ENCODE measurements around the gene SMAD5. TPM values are rescaled to one million over a fixed set of nuclear protein-coding genes. Genes with fewer than 3 reads are reported as not detected.

Gene SMAD5
- total and polyA plus RNA-seq, 2 of the 8 experiments (the other 6 are each of a cell fraction or from before 2014, with no cell fraction given), result 30.2 to 60.5 TPM

GRCh38 chr5:136230176-136230575, 97.5 kb downstream of the SMAD5 start:
- Histone ChIP-seq H2BK15ac (ENCODE audit: low read length) (no peak overlapping the region), H3K56ac (replicated peaks; ENCODE audit: insufficient read length, low read depth, low read length) (no peak overlapping the region), H4K20me1 (replicated peaks in 1 of 2; ENCODE audit: control insufficient read depth in 1 of 2, insufficient read depth in 2 of 2, low read length in 2 of 2) (no peaks in the 10 kb centered on the region), H3K36me3 (ENCODE audit: control insufficient read depth in 2 of 4, insufficient read depth in 4 of 4, low read length in 3 of 4) (no peaks in the 10 kb centered on the region), H3K4ac (replicated peaks; ENCODE audit: insufficient read length, low read depth, low read length) (no peak overlapping the region), H3K14ac (ENCODE audit: insufficient read length) (no peak overlapping the region), H3K4me2 (ENCODE audit: insufficient read depth in 1 of 2, low read depth in 2 of 2, low read length in 2 of 2) (no peak overlapping the region; a peak in 1 of 4 replicates), H3K4me1 (replicated peaks in 1 of 4; ENCODE audit: control insufficient read depth in 3 of 4, insufficient read depth in 4 of 4, low read length in 3 of 4) (peaks cover 0 to 16% (median 9%) of the 10 kb centered on the region in 4 experiments; a peak in 4 of 7 replicates), H3K18ac (ENCODE audit: extremely low read depth, low read length) (no peak overlapping the region; the same call in 1 of the 2 replicates), H3K27me3 (replicated peaks in 1 of 4; ENCODE audit: control insufficient read depth in 3 of 4, extremely low read depth in 1 of 4, insufficient read depth in 3 of 4, low read length in 3 of 4) (no peaks in the 10 kb centered on the region; a peak in 2 of 7 replicates), H3K27ac (ENCODE audit: low read depth, low read length) (no peak overlapping the region), H2AFZ (ENCODE audit: low read length) (no peak overlapping the region), H3K9me3 (ENCODE audit: insufficient read depth in 2 of 2, low read depth in 1 of 2, low read length in 1 of 2) (no peaks in the 10 kb centered on the region), H2AK5ac (ENCODE audit: low read depth, low read length) (no peak overlapping the region), H4K91ac (replicated peaks; ENCODE audit: insufficient read length, low read length) (no peak overlapping the region), H2BK12ac (ENCODE audit: low read depth, low read length) (no peak overlapping the region), H2BK20ac (ENCODE audit: low read length) (no peak overlapping the region), H3K79me1 (ENCODE audit: low read depth, low read length) (no peaks in the 10 kb centered on the region), H3K23ac (ENCODE audit: insufficient read length) (no peak overlapping the region), H2BK120ac (replicated peaks; ENCODE audit: low read depth, low read length) (no peak overlapping the region), H4K5ac (ENCODE audit: insufficient read length, low read depth, low read length) (no peak overlapping the region), H4K8ac (ENCODE audit: extremely low read depth, insufficient read depth, low read length) (no peak overlapping the region), H3K9ac (replicated peaks in 1 of 4; ENCODE audit: extremely low read depth in 1 of 4, low read depth in 3 of 4, low read length in 3 of 4) (no peak overlapping the region), H3K23me2 (ENCODE audit: low read depth, low read length) (no peaks in the 10 kb centered on the region), H2BK5ac (ENCODE audit: low read depth, low read length) (no peak overlapping the region), H3K79me2 (ENCODE audit: control insufficient read depth in 1 of 2, insufficient read depth in 2 of 2, low read length in 2 of 2) (no peaks in the 10 kb centered on the region), H3K4me3 (ENCODE audit: extremely low read depth in 1 of 4, insufficient read depth in 2 of 4, low read depth in 3 of 4, low read length in 4 of 4) (peak overlapping the region in 1 of 4 experiments; percentile 11; a peak in 1 of 8 replicates)
- no peak for FAIRE-seq
- ChIA-PET CTCF (ENCODE audit: partially characterized antibody) (interaction anchor here (0.8 kb wide), 1 partner anchor 19 kb away, joined by 3 read pairs; no protein-coding TSS in a partner anchor), POLR2A (ENCODE audit: partially characterized antibody) (no interaction called here)
- DNase-seq (ENCODE audit: low read depth in 1 of 2, low spot score in 2 of 2), result no peak
- TF ChIP-seq HDAC6 (IDR thresholded peaks at IDR 0.05; ENCODE audit: low read depth, low read length) (no peak), SIRT6 (IDR thresholded peaks at IDR 0.05; ENCODE audit: low read length) (no peak), SIX5 (IDR thresholded peaks at IDR 0.05; ENCODE audit: low read depth, low read length) (no peak)
- WGBS, 2 experiments (ENCODE audit: extremely low coverage in 1 of 2, insufficient coverage in 1 of 2, insufficient read length in 1 of 2, insufficient replicate concordance in 2 of 2, low coverage in 1 of 2, low lambda C conversion rate in 2 of 2, missing lambda C conversion rate in 1 of 2), result 26% methylated on average over 1 of the region's 1 CpG; no CpG with 5 or more reads in 1 of the 2 experiments

Data from H1 (cell line).